IgD-negative memory B cell (primary cell): ENCODE measurements around the gene MOGAT2. TPM values are rescaled to one million over a fixed set of nuclear protein-coding genes. Genes with fewer than 3 reads are reported as not detected.
A peak's percentile ranks its signal among the peaks of the same experiment; 100 is the strongest.
"Not testable (repeated sequence)": the region's sequence is repeated elsewhere in the genome, so short reads cannot be mapped to it uniquely, and the experiment has no call there.

Source experiments
- H3K27ac Mint-ChIP-seq, 3 donors: one replicate each; pipeline ENCODE4 v1.8.0; 2020 to 2022; ENCODE audit warnings: mild to moderate bottlenecking in 3 of 3, mixed read lengths in 3 of 3, moderate library complexity in 1 of 3
- H3K27me3 Mint-ChIP-seq: one replicate; pipeline ENCODE4 v1.8.0; 2021; ENCODE audit warnings: mixed read lengths
- H3K36me3 Mint-ChIP-seq: one replicate; pipeline ENCODE4 v1.8.0; 2020; ENCODE audit warnings: mild to moderate bottlenecking, mixed read lengths
- H3K4me1 Mint-ChIP-seq, 3 donors: one replicate each; pipeline ENCODE4 v1.8.0; 2020 to 2022; ENCODE audit warnings: mixed read lengths in 3 of 3, mild to moderate bottlenecking in 1 of 3
- H3K4me3 Mint-ChIP-seq, 4 donors: one replicate each; pipeline ENCODE4 v1.8.0; 2020 to 2022; ENCODE audit warnings: mild to moderate bottlenecking in 4 of 4, mixed read lengths in 4 of 4, moderate library complexity in 3 of 4
- H3K9me3 Mint-ChIP-seq, 3 donors: one replicate each; pipeline ENCODE4 v1.8.0; 2020 to 2021; ENCODE audit warnings: mixed read lengths in 3 of 3, mild to moderate bottlenecking in 1 of 3
- polyA plus RNA-seq: library from polyadenylated mRNA; unstranded; fragments of 300-500 nt; fragmentation: Illumina TruSeq; gene quantifications from one replicate; pipeline ENCODE4 v1.2.3, GENCODE V29; 2021

MOGAT2 gene
- polyA plus RNA-seq, 1 donor from 2014 or later, result not detected

DNA sequence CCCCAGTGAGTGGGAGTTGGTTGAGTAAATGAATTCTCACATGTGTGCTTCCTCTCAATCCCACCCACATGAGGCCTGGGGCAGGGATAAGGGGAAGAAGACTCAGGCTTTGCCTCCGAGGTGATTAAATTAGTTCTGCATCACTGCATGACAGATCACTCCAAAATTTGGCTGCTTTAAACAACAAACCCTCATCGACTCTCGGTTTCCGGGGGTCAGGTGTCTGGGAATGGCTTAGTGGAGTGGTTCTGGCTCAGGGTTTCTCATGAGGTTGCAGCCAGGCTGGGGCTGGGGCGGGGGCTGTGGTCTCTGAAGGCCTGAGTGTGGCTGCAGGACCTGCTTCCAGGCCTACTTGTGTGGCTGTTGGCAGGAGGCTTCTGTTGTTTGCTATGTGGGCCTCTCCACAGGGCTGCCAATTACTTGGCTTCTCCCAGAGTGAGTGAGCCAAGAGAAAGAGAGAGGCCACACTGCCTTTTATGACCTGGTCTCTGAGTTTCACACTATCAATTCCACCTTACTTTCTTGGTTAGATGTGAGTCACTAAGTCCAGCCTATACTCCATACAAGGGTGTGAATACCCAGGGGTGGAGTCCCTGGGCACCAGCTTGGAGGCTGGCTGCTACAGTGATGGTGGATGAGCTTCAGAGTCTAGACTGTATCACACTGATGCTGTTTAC, 15.9 kb downstream of the MOGAT2 start:
- Mint-ChIP-seq H3K4me3 (no peak overlapping the region), H3K27me3 (peaks cover 12% of the 10 kb centered on the region), H3K27ac (no peak overlapping the region), H3K36me3 (no peaks in the 10 kb centered on the region), H3K4me1 (no peaks in the 10 kb centered on the region), H3K9me3 (no peaks in the 10 kb centered on the region)

GRCh38 chr11:75734491-75735180, 17.0 kb downstream of the MOGAT2 start:
- Mint-ChIP-seq H3K27me3 (peaks cover 13% of the 10 kb centered on the region), H3K9me3 (no peaks in the 10 kb centered on the region), H3K36me3 (no peaks in the 10 kb centered on the region), H3K4me1 (no peaks in the 10 kb centered on the region), H3K27ac (no peak overlapping the region), H3K4me3 (no peak overlapping the region)

DNA sequence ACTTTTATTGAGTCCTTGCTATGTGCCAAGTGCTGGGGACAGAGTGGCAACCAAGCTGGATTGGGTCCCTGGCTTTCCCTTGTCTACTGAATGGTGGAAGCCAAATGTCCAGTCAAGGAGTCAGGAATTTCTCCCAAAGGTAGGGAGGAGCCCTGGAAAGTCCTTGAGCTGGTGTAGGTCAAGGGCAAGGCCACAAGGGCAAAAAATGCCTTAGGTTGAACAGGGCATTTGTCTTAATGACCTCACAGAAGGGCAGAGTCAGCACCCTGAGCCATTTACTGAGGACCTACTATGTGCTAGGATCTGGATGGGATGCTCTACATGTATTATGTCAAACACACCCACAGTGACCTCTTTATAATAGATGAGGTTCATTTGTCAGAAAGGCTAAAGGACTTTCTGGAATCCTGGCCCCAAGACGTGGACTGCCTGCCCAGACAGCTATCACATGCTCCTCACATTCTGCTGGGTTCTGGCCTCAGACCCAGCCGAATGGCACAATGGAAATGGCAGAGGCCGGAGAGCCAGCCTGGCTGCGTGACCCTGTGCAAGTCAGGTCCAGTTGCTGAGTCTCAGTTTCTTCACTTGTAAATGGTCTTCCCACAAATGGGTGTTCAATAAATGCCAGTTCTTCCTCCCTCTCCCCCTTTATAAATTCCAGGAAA, 17.7 kb downstream of the MOGAT2 start:
- Mint-ChIP-seq H3K9me3 (no peaks in the 10 kb centered on the region), H3K36me3 (no peaks in the 10 kb centered on the region), H3K4me3 (no peak overlapping the region), H3K27ac (no peak overlapping the region), H3K27me3 (peaks cover 14% of the 10 kb centered on the region), H3K4me1 (no peaks in the 10 kb centered on the region)

DNA sequence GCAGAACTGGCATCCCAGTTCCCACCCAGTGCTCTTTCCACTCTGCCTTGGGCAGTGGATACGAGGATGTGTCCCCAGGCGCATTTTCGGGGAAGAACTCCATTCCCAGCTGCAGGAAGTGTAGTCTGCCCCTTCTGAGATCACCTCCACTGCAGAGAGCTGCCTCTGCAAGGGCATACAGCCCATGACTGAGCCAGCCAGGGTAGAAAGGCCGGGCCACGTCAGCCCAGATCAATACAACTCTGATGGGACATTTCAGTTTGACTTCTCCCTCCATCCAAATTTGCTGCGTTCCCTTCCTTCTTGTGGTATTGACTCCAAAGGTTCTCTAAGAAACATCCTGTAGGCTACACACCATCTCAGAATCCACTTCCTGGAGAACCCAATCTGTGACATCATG, 19.7 kb downstream of the MOGAT2 start:
- Mint-ChIP-seq H3K27ac (no peak overlapping the region), H3K9me3 (no peaks in the 10 kb centered on the region)

GRCh38 chr11:75740681-75741080, 23.0 kb downstream of the MOGAT2 start:
- Mint-ChIP-seq H3K36me3 (peaks cover 2% of the 10 kb centered on the region), H3K4me1 (no peaks in the 10 kb centered on the region), H3K4me3 (no peak overlapping the region), H3K27me3 (peaks cover 20% of the 10 kb centered on the region), H3K9me3 (peaks cover 0 to 2% (median 0%) of the 10 kb centered on the region in 3 donors), H3K27ac (no peak overlapping the region)

More for the DNA sequence above, 19.7 kb downstream of the MOGAT2 start:
- Mint-ChIP-seq H3K36me3 (no peaks in the 10 kb centered on the region), H3K4me1 (no peaks in the 10 kb centered on the region), H3K27me3 (peaks cover 14% of the 10 kb centered on the region), H3K4me3 (no peak overlapping the region)

GRCh38 chr11:75743159-75743558, 25.5 kb downstream of the MOGAT2 start:
- peaks cover 22% of the 10 kb centered on the region for H3K27me3 Mint-ChIP-seq
- H3K4me1 Mint-ChIP-seq, H3K9me3 Mint-ChIP-seq, H3K27ac Mint-ChIP-seq, H3K36me3 Mint-ChIP-seq, H3K4me3 Mint-ChIP-seq: not testable (repeated sequence)

- H3K27me3 Mint-ChIP-seq, result peaks cover 25% of the 10 kb centered on the region
- H3K4me1 Mint-ChIP-seq, result no peaks in the 10 kb centered on the region
- H3K4me3 Mint-ChIP-seq, result no peak overlapping the region
- peaks cover 0 to 2% (median 0%) of the 10 kb centered on the region in 3 donors for H3K9me3 Mint-ChIP-seq
- H3K36me3 Mint-ChIP-seq, result peaks cover 2% of the 10 kb centered on the region
- H3K27ac Mint-ChIP-seq, result no peak overlapping the region
Observed at GRCh38 chr11:75743711-75744563, 26.3 kb downstream of the MOGAT2 start.

- H3K36me3 Mint-ChIP-seq, result peaks cover 2% of the 10 kb centered on the region
- no peak overlapping the region for H3K4me3 Mint-ChIP-seq
- H3K27me3 Mint-ChIP-seq, result peaks cover 23% of the 10 kb centered on the region
- peaks cover 0 to 2% (median 0%) of the 10 kb centered on the region in 3 donors for H3K9me3 Mint-ChIP-seq
- no peaks in the 10 kb centered on the region for H3K4me1 Mint-ChIP-seq
- peak overlapping the region in 1 of 3 donors; percentile 50 for H3K27ac Mint-ChIP-seq
Observed at GRCh38 chr11:75745807-75746206, 28.2 kb downstream of the MOGAT2 start.

DNA sequence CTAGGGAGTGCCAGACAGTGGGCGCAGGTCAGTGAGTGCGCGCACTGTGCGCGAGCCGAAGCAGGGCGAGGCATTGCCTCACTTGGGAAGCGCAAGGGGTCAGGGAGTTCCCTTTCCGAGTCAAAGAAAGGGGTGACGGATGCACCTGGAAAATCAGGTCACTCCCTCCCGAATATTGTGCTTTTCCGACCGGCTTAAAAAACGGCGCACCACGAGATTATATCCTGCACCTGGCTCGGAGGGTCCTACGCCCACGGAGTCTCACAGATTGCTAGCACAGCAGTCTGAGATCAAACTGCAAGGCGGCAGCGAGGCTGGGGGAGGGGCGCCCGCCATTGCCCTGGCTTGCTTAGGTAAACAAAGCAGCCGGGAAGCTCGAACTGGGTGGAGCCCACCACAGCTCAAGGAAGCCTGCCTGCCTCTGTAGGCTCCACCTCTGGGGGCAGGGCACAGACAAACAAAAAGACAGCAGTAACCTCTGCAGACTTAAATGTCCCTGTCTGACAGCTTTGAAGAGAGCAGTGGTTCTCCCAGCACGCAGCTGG, 31.2 kb downstream of the MOGAT2 start:
- not testable (repeated sequence) for H3K4me1 Mint-ChIP-seq, H3K36me3 Mint-ChIP-seq, H3K9me3 Mint-ChIP-seq, H3K4me3 Mint-ChIP-seq
- H3K27ac Mint-ChIP-seq, result peak overlapping the region in 1 of 3 donors; percentile 44
- peaks cover 20% of the 10 kb centered on the region for H3K27me3 Mint-ChIP-seq

GRCh38 chr11:75754933-75755332, 37.3 kb downstream of the MOGAT2 start:
- H3K27me3 Mint-ChIP-seq, H3K27ac Mint-ChIP-seq, H3K4me3 Mint-ChIP-seq, H3K9me3 Mint-ChIP-seq, H3K36me3 Mint-ChIP-seq, H3K4me1 Mint-ChIP-seq: not testable (repeated sequence)

GRCh38 chr11:75757651-75758050, 40.0 kb downstream of the MOGAT2 start:
- Mint-ChIP-seq H3K36me3 (no peaks in the 10 kb centered on the region), H3K9me3 (no peaks in the 10 kb centered on the region), H3K27me3 (no peaks in the 10 kb centered on the region), H3K4me3 (no peak overlapping the region), H3K4me1 (no peaks in the 10 kb centered on the region), H3K27ac (no peak overlapping the region)

DNA sequence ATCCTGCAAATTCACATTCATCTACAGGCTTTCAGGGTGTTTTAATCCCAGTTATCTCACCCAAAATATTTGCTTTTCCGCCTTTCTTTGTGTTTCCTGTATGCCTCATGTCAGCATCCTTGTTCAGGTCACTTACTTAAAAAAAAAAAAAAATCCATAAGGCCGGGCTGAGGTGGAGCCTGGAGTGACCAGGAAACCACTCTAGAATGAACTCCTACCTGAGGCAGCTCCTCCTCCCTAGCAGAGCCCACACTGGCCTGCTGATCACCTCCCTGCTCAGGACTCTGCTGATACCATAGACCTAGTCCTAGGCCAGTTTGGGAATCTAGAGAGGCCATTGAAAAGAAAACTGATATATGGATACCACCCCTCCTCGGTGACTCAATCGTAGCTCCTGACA, 42.2 kb downstream of the MOGAT2 start:
- Mint-ChIP-seq H3K9me3 (no peaks in the 10 kb centered on the region), H3K27ac (peak overlapping the region in 1 of 3 donors; percentile 9), H3K4me1 (no peaks in the 10 kb centered on the region), H3K27me3 (no peaks in the 10 kb centered on the region), H3K4me3 (no peak overlapping the region), H3K36me3 (no peaks in the 10 kb centered on the region)

DNA sequence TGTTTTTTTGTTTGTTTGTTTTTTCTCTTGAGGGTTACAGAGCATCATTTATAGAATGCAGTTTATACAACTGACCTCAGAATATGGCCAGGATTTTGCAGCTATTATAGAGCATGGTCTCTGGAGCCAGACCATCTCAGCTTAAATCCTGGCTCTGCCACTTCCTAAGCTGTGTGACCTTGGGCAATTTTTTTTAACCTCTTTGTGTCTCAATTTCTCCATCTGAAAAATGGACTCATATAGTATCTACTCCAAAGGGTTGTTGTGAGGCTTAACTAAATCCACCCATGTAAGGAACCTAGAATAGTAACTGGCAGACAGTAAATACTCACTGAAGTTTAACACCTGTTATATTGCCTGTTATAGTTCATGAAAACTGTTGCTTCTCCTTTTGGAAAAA, 42.6 kb downstream of the MOGAT2 start:
- no peak overlapping the region for H3K27ac Mint-ChIP-seq

GRCh38 chr11:75760710-75761493, 43.3 kb downstream of the MOGAT2 start:
- Mint-ChIP-seq H3K4me1 (peaks cover 0 to 3% (median 0%) of the 10 kb centered on the region in 3 donors), H3K27ac (no peak overlapping the region), H3K4me3 (no peak overlapping the region), H3K36me3 (peaks cover 2% of the 10 kb centered on the region), H3K27me3 (no peaks in the 10 kb centered on the region), H3K9me3 (no peaks in the 10 kb centered on the region)

More for the DNA sequence above, 42.6 kb downstream of the MOGAT2 start:
- no peaks in the 10 kb centered on the region for H3K36me3 Mint-ChIP-seq
- no peaks in the 10 kb centered on the region for H3K9me3 Mint-ChIP-seq
- H3K4me3 Mint-ChIP-seq, result no peak overlapping the region
- H3K4me1 Mint-ChIP-seq, result no peaks in the 10 kb centered on the region
- no peaks in the 10 kb centered on the region for H3K27me3 Mint-ChIP-seq
